Astrocyte of the cerebellum (primary cell): Measurements from ENCODE around the gene BCL2L13.
"Not testable (repeated sequence)": the region's sequence is repeated elsewhere in the genome, so short reads cannot be mapped to it uniquely, and the experiment has no call there.

Experiments used
- DNase-seq: peaks from one replicate; pipeline ENCODE4 v3.0.0-alpha.2; 2011; ENCODE audit warnings: low read depth
- H3K4me3 ChIP-seq: 2 replicates; pipeline ENCODE4 v1.5.1; 2011; ENCODE audit warnings: mild to moderate bottlenecking, low read depth, low read length, moderate library complexity
- CTCF ChIP-seq: IDR thresholded peaks from 2 replicates; pipeline ENCODE4 v1.5.1; 2012; ENCODE audit warnings: low read length, low read depth, moderate library complexity, mild to moderate bottlenecking; ENCODE audit errors: missing control alignments
- in situ Hi-C: cut with HindIII; loops from 2 replicates; pipeline ENCODE4 v1.10.0; 2017; ENCODE audit warnings: low sequenced_read_pairs

BCL2L13 gene

GRCh38 chr22:17633217-17633997 lies 5.2 kb upstream of the BCL2L13 start:
- in situ Hi-C loops = no loop called here
- TF ChIP-seq CTCF = no peak
- peak; percentile 50 for DNase-seq
- H3K4me3 ChIP-seq = no peak overlapping the region

DNA sequence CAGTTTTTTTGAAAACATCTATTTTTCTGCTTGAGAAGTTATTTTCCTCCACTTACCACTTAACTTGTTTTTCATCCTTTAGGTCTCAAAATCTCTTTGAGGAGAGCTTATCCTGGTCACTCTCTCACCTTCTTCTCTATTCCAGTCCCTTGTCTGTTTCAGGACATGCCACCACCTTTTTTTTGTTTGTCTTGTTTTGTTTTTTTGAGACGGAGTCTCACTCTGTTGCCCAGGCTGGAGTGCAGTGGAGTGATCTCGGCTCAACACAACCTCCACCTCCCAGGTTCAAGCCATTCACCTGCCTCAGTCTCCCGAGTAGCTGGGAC lies 4.6 kb upstream of the BCL2L13 start:
- H3K4me3 ChIP-seq = no peak overlapping the region
- no peak for TF ChIP-seq CTCF
- in situ Hi-C loops = no loop called here
- DNase-seq = no peak

DNA sequence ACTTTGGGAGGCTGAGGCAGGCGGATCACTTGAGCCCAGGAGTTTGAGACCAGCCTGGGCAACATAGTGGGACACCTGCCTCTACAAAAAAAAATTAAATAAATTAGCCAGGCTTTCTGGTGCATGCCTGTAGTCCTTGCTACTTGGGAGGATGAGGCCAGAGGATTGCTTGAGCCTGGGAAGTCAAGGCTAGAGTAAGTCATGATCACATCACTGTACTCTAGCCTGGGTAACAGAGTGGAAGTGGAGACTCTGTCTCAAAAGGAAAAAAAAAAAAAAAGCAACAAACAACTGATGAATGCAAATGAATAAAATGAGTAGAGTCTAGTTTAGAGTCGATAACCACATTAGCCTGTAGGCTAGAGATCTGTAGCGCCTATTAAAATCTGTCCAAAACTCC lies 3.9 kb upstream of the BCL2L13 start:
- in situ Hi-C loops = no loop called here

DNA sequence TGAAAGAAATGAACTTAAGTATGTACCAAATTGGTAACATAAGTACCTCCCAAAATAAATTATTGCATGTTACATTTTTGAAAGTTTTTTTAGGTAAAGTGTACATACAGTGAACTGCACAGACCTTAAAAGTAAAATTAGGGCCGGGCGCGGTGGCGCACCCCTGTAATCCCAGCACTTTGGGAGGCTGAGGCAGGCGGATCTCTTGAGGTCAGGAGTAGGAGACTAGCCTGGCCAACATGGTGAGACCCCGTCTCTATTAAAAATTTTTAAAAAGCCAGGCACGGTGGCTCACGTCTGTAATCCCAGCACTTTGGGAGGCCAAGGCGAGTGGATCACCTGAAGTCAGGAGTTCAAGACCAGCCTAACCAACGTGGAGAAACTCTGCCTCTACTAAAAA lies 1.7 kb upstream of the BCL2L13 start:
- DNase-seq, H3K4me3 ChIP-seq, in situ Hi-C loops: not testable (repeated sequence)

More for the DNA sequence above, 3.9 kb upstream of the BCL2L13 start:
- H3K4me3 ChIP-seq = no peak overlapping the region
- DNase-seq = no peak
- TF ChIP-seq CTCF = no peak

- TF ChIP-seq CTCF = no peak
- in situ Hi-C loops = no loop called here
- H3K4me3 ChIP-seq = peak overlapping the region; percentile 90
- DNase-seq = no peak
Measured at GRCh38 chr22:17637490-17638181, 921 bp upstream of the BCL2L13 start.

DNA sequence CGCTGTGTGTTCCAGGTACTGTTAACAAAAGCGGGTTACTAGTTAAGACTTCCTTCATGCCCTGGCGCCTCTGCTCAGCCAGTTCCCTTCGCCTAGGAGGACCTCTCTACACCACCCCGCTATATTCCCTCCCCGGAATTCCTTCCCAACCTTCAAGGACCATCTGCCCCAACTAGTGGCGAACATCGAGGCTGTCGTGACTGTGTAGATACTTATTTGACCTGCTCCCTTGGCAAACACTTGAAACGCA lies 450 bp upstream of the BCL2L13 start:
- peak overlapping the region; percentile 90 for H3K4me3 ChIP-seq
- in situ Hi-C loops = no loop called here
- TF ChIP-seq CTCF = peak; percentile 7
- DNase-seq = no peak

DNA sequence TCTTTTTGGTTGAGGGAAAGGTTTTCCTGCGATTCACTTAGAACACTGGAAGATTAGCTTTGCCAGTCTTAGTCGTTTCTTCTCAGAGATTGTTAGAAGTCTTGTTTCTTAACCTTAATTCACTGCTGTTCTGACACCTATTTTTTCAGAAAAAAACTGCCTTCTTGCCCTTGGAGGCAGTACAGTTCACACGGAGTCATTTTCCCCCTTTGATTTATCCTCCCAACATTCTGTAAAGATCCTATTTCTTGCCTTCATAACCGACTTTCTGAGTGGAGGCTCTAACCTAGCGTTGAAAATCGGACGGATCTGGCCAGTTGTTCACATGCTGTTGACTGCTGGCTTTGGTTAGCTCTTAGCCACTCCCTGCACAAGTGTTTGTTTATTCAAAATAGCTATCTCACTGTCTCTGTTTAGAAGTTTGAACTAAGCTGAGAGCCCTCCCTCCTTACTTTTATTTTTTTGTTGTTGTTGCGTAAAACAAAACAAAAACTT lies 737 bp downstream of the BCL2L13 start:
- TF ChIP-seq CTCF = no peak
- H3K4me3 ChIP-seq = peak overlapping the region; percentile 90
- in situ Hi-C loops = no loop called here
- DNase-seq = peak; percentile 33
